SKM-1 treated with dmso at 0.1 percent for 144 hours (cell line): ENCODE data around the gene TMEM186.
A peak's percentile ranks its signal among the peaks of the same experiment; 100 is the strongest.

Source experiments
- DNase-seq: peaks from one replicate; lab custom pipeline; 2025; ENCODE audit not compliant: unreplicated experiment; lab: John Stamatoyannopoulos, UW

The TMEM186 gene

GRCh38 chr16:8775359-8775758 lies 22.1 kb downstream of the TMEM186 start:
- DNase-seq = no peak

GRCh38 chr16:8774208-8774607 lies 23.2 kb downstream of the TMEM186 start:
- DNase-seq = no peak

GRCh38 chr16:8773537-8773936 lies 23.9 kb downstream of the TMEM186 start:
- DNase-seq = no peak

GRCh38 chr16:8768692-8769091 lies 28.7 kb downstream of the TMEM186 start:
- DNase-seq = no peak

GRCh38 chr16:8768283-8768682 lies 29.2 kb downstream of the TMEM186 start:
- DNase-seq = no peak

GRCh38 chr16:8767176-8767575 lies 30.3 kb downstream of the TMEM186 start:
- DNase-seq = no peak

- no peak for DNase-seq
These were observed 32.8 kb downstream of the TMEM186 start for GRCh38 chr16:8764525-8765250.

- DNase-seq = no peak
These were observed 33.5 kb downstream of the TMEM186 start for GRCh38 chr16:8763899-8764298.

GRCh38 chr16:8763083-8763482 lies 34.4 kb downstream of the TMEM186 start:
- DNase-seq = no peak

GRCh38 chr16:8762254-8762653 lies 35.2 kb downstream of the TMEM186 start:
- no peak for DNase-seq

GRCh38 chr16:8761078-8761477 lies 36.4 kb downstream of the TMEM186 start:
- no peak for DNase-seq

- no peak for DNase-seq
These were observed 37.4 kb downstream of the TMEM186 start for GRCh38 chr16:8760021-8760420.

- no peak for DNase-seq
These were observed 39.4 kb downstream of the TMEM186 start for GRCh38 chr16:8758022-8758421.

- no peak for DNase-seq
These were observed 40.7 kb downstream of the TMEM186 start for GRCh38 chr16:8756755-8757154.

GRCh38 chr16:8753416-8754054 lies 43.9 kb downstream of the TMEM186 start:
- DNase-seq = no peak

- no peak for DNase-seq
These were observed 44.7 kb downstream of the TMEM186 start for GRCh38 chr16:8752706-8753105.

GRCh38 chr16:8751481-8752311 lies 45.7 kb downstream of the TMEM186 start:
- no peak for DNase-seq

GRCh38 chr16:8748944-8749343 lies 48.5 kb downstream of the TMEM186 start:
- peak; percentile 55 for DNase-seq
